Esophagus muscularis mucosa (tissue), 4 donors: ENCODE results near the gene TES. TPM values are rescaled to one million over a fixed set of nuclear protein-coding genes. Genes with fewer than 3 reads are reported as not detected.

Source experiments
- DNase-seq: peaks from one replicate; pipeline ENCODE4 v3.0.0-alpha.2; 2017; ENCODE audit errors: extremely low spot score
- H3K27ac ChIP-seq, 4 donors: fragments of 200-600 bp; sonication (generic); replicated peaks in 1 of 4; 1 replicate in 3 of 4; 2 replicates in 1 of 4; pipeline ENCODE4 v1.5.1; 2016 to 2019; ENCODE audit warnings: mild to moderate bottlenecking in 1 of 4
- H3K27me3 ChIP-seq, 4 donors: fragments of 200-600 bp; sonication (generic); one replicate each; pipeline versions ENCODE4 v1.5.1 to v1.6.0; 2016 to 2019
- H3K36me3 ChIP-seq, 4 donors: fragments of 200-600 bp; sonication (generic); one replicate each; pipeline ENCODE4 v1.5.1; 2016 to 2019
- H3K4me1 ChIP-seq, 4 donors: fragments of 200-600 bp; sonication (generic); one replicate each; pipeline ENCODE4 v1.5.1; 2016 to 2019
- H3K4me3 ChIP-seq, 4 donors: fragments of 200-600 bp; sonication (generic); 1 replicate in 2 of 4; 2 replicates in 2 of 4; pipeline ENCODE4 v1.5.1; 2016 to 2019; ENCODE audit warnings: mild to moderate bottlenecking in 4 of 4, moderate library complexity in 1 of 4
- H3K9me3 ChIP-seq, 4 donors: fragments of 200-600 bp; sonication (generic); 1 replicate in 3 of 4; 2 replicates in 1 of 4; pipeline ENCODE4 v1.5.1; 2016 to 2019
- CTCF ChIP-seq, 3 experiments: fragments of 200-600 bp in 2 of 3; fragments of 450-650 bp in 1 of 3; sonication (generic) in 2 of 3; IDR thresholded peaks; one replicate each; pipeline ENCODE4 v1.5.1; 2017 to 2019; ENCODE audit warnings: antibody characterized with exemption in 3 of 3, mild to moderate bottlenecking in 2 of 3, moderate library complexity in 1 of 3
- EP300 ChIP-seq: sonication (generic); formaldehyde crosslinking; IDR thresholded peaks from one replicate; pipeline ENCODE4 v1.6.1; 2017; ENCODE audit warnings: antibody characterized with exemption
- POLR2A ChIP-seq: fragments of 450-650 bp; IDR thresholded peaks from one replicate; pipeline ENCODE4 v1.6.1; 2017; ENCODE audit warnings: antibody characterized with exemption, moderate library complexity, mild to moderate bottlenecking, low read depth
- POLR2AphosphoS5 ChIP-seq, 2 donors: sonication (generic); formaldehyde crosslinking; IDR thresholded peaks; one replicate each; pipeline ENCODE4 v1.6.1; 2017; ENCODE audit warnings: antibody characterized with exemption in 2 of 2
- WGBS: methylation state at CpG from one replicate; pipeline ENCODE4 v1.1.5; 2018; 5-methylcytosine and 5-hydroxymethylcytosine counted together
- intact Hi-C: fragments of 100-400 bp; cut with DNase I; formaldehyde crosslinking; loops from one replicate; pipeline ENCODE4 v1.15.1; 2023
- total RNA-seq, 4 donors: library from RNA; depleted of rRNA; stranded (reverse); fragments of >200 nt; gene quantifications; one replicate each; pipeline versions ENCODE4 v1.1.0 to v1.2.1, GENCODE V29; 2016

TES gene
- total RNA-seq, 4 donors from 2014 or later = 213 to 356 (median 265) TPM

- no peaks in the 10 kb centered on the region for H3K36me3 ChIP-seq
- intact Hi-C loops = no loop called here
- peaks cover 57 to 98% (median 89%) of the 10 kb centered on the region in 4 donors for H3K4me1 ChIP-seq
- no peaks in the 10 kb centered on the region for H3K27me3 ChIP-seq
- no peaks in the 10 kb centered on the region for H3K9me3 ChIP-seq
- H3K4me3 ChIP-seq = peak overlapping the region in 3 of 4 donors; percentile 0 to 9 (median 9)
- DNase-seq = no peak
- peak overlapping the region; percentile 79 to 87 (median 84) for H3K27ac ChIP-seq
- WGBS = 46% methylated on average over 4 of the region's 4 CpGs
- TF ChIP-seq CTCF (IDR thresholded peaks at IDR 0.05) = no peak
- no peak for TF ChIP-seq EP300
- no peak for TF ChIP-seq POLR2AphosphoS5 (IDR thresholded peaks at IDR 0.05)
- no peak for TF ChIP-seq POLR2A
These were observed 20.1 kb downstream of the TES start for GRCh38 chr7:116230191-116231005.

DNA sequence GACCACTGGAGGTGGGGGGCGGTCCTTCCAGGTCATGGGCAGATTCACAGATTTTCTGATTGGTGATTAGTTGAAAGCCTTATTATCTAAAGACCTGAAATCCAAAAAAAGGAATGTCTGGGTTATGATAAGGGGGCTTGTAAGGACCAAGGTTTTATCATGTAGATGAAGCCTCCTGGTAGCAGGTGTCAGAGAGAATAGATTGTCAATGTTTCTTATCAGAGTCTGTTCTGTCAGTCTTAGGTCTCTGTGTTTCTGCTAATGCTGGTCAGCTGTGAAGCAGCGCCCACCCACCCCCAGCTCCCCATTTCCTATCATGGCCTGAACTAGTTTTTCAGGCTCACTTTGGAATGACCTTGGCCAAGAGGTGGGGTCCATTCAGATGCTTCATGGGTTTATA, 21.2 kb downstream of the TES start:
- Histone ChIP-seq H3K4me1 (peaks cover 57 to 98% (median 88%) of the 10 kb centered on the region in 4 donors), H3K27ac (peak overlapping the region; percentile 79 to 87 (median 84))
- 100% methylated on average over 2 of the region's 2 CpGs for WGBS

GRCh38 chr7:116231949-116232348, 21.6 kb downstream of the TES start:
- Histone ChIP-seq H3K4me1 (peaks cover 57 to 95% (median 87%) of the 10 kb centered on the region in 4 donors), H3K4me3 (no peak overlapping the region), H3K27ac (peak overlapping the region; percentile 79 to 87 (median 84)), H3K36me3 (no peaks in the 10 kb centered on the region), H3K9me3 (no peaks in the 10 kb centered on the region), H3K27me3 (no peaks in the 10 kb centered on the region)
- DNase-seq = no peak
- intact Hi-C loops = no loop called here
- TF ChIP-seq POLR2AphosphoS5 (IDR thresholded peaks at IDR 0.05) (no peak), POLR2A (no peak), CTCF (IDR thresholded peaks at IDR 0.05) (no peak), EP300 (no peak)
- 30% methylated on average over 1 of the region's 1 CpG for WGBS

More for the DNA sequence above, 21.2 kb downstream of the TES start:
- Histone ChIP-seq H3K27me3 (no peaks in the 10 kb centered on the region), H3K4me3 (no peak overlapping the region), H3K9me3 (no peaks in the 10 kb centered on the region), H3K36me3 (no peaks in the 10 kb centered on the region)
- DNase-seq = no peak
- TF ChIP-seq EP300 (no peak), CTCF (IDR thresholded peaks at IDR 0.05) (no peak), POLR2A (no peak)
- intact Hi-C loops = no loop called here

- Histone ChIP-seq H3K27me3 (no peaks in the 10 kb centered on the region), H3K9me3 (no peaks in the 10 kb centered on the region), H3K27ac (peak overlapping the region; percentile 79 to 87 (median 84)), H3K4me1 (peaks cover 55 to 95% (median 84%) of the 10 kb centered on the region in 4 donors), H3K36me3 (peaks cover 0 to 2% (median under 1%) of the 10 kb centered on the region in 4 donors), H3K4me3 (no peak overlapping the region)
- TF ChIP-seq CTCF (IDR thresholded peaks at IDR 0.05) = no peak
- no peak for TF ChIP-seq POLR2AphosphoS5 (IDR thresholded peaks at IDR 0.05)
- no peak for DNase-seq
- intact Hi-C loops = no loop called here
These were observed 22.0 kb downstream of the TES start for GRCh38 chr7:116232350-116232749.
